Mucosa of descending colon (tissue), 3 donors: ENCODE measurements around the gene COL18A1. TPM values are rescaled to one million over a fixed set of nuclear protein-coding genes. Genes with fewer than 3 reads are reported as not detected.

Source experiments
- ATAC-seq: fragments of 200-7000 bp; cut with Tn5 transposase; one replicate; pipeline ENCODE4 v1.9.1; 2020; ENCODE audit warnings: mild to moderate bottlenecking, moderate library complexity
- DNase-seq, 3 donors: peaks; one replicate each; pipeline ENCODE4 v3.0.0-alpha.2; 2020
- H3K36me3 ChIP-seq: fragments of 200-600 bp; one replicate; pipeline ENCODE4 v1.8.0; 2021; ENCODE audit warnings: low read depth, mild to moderate bottlenecking
- H3K4me1 ChIP-seq: fragments of 200-600 bp; one replicate; pipeline ENCODE4 v1.8.0; 2021; ENCODE audit warnings: low read depth, mild to moderate bottlenecking
- H3K4me3 ChIP-seq: fragments of 200-600 bp; one replicate; pipeline ENCODE4 v1.8.0; 2021; ENCODE audit warnings: mild to moderate bottlenecking
- H3K9me3 ChIP-seq: fragments of 200-600 bp; one replicate; pipeline ENCODE4 v1.8.0; 2021; ENCODE audit warnings: mild to moderate bottlenecking
- intact Hi-C, 2 donors: fragments of 100-400 bp; cut with DNase I in 1 of 2; cut with micrococcal nuclease in 1 of 2; formaldehyde crosslinking; loops; one replicate each; pipeline versions ENCODE4 v1.11.0 to v1.11.1; 2022; cut with DNase I, micrococcal nuclease
- total RNA-seq, 3 donors: library from RNA; stranded (reverse); fragmentation: NEBNext Ultra II Directional in 2 of 3; extraction: Animal tissue kit (Norgen Biotek cat#: 25700) in 2 of 3; gene quantifications; one replicate each; pipeline versions ENCODE4 v1.2.1 to v1.2.4, GENCODE V29; 2021 to 2023
- TF ChIP-seq, protein P1 (sequence below): fragments of 200-600 bp; IDR thresholded peaks from one replicate; pipeline ENCODE4 v1.8.0; 2022; ENCODE audit warnings: antibody characterized with exemption, mild to moderate bottlenecking
- donor health status: DM: no; HTN: no; CAD: no; lungs with moderate emphysema.
- donor health status: DM: no; HTN: no; CAD: no.
- donor health status: DM: no; HTN: yes; CAD: no.

The COL18A1 gene
- total RNA-seq, 3 donors from 2014 or later, result 4.6 to 46.9 (median 21.3) TPM

DNA sequence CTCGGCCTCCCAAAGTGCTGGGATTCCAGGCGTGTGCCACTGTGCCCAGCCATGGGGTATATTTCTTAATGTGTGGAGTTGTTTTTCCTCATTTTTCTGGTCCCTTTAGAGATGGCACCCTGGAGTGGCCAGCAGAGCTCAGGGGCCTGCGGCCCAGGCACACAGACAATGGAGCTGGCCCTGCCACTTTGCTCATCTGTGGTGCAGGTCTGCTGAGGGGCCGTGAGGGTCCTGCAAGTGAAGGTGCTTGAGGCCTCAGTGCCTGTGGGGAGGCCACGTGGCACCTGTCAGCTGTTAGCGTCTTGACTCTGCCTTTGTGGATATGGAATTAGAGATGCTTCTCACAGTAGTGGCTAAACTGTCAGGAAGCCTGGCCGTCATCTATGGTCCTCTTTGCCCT, 7.5 kb downstream of the COL18A1 start:
- peak in 1 of 3 donors; percentile 27 for DNase-seq
- TF ChIP-seq, protein P1, sequence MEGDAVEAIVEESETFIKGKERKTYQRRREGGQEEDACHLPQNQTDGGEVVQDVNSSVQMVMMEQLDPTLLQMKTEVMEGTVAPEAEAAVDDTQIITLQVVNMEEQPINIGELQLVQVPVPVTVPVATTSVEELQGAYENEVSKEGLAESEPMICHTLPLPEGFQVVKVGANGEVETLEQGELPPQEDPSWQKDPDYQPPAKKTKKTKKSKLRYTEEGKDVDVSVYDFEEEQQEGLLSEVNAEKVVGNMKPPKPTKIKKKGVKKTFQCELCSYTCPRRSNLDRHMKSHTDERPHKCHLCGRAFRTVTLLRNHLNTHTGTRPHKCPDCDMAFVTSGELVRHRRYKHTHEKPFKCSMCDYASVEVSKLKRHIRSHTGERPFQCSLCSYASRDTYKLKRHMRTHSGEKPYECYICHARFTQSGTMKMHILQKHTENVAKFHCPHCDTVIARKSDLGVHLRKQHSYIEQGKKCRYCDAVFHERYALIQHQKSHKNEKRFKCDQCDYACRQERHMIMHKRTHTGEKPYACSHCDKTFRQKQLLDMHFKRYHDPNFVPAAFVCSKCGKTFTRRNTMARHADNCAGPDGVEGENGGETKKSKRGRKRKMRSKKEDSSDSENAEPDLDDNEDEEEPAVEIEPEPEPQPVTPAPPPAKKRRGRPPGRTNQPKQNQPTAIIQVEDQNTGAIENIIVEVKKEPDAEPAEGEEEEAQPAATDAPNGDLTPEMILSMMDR, result no peak
- Histone ChIP-seq H3K4me1 (no peaks in the 10 kb centered on the region), H3K9me3 (no peaks in the 10 kb centered on the region), H3K4me3 (no peak overlapping the region), H3K36me3 (no peaks in the 10 kb centered on the region)
- ATAC-seq, result no peak
- intact Hi-C loops, result no loop called here

DNA sequence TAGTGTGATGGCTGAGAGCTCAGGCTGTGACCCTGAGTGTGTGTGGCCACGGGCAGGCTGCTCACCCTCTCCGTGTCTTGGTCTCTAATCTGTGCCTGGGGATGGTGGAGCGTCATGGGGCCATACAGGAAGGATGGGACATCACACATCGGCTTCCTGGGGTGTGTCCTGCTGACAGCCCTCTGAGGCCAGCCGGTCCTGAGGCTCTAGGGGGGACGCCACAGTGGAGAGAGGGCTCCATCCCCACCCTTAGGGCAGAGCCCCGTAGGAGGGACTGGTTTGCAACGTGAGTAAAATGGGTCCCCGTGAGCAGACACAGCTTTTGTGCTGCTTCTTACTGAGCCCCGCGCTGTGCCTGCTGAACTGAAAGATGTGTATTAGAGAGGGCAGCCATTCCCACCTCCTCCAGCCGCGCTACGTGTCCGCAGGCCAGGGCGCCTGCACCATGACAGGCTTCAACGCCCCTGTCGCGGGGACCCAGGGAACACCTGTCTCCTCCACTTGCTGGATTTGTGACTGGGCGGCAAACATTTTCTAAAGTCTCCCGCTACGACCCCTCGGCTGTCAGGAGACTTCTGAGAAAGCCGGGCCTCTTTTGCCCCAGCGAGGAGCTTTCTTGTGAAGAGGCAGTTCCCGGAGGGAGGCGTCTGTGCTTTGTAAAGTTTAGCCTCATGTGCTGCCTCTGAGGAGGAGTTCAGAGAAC, 8.1 kb downstream of the COL18A1 start:
- peak in 2 of 3 donors; percentile 16 to 42 for DNase-seq
- Histone ChIP-seq H3K9me3 (no peaks in the 10 kb centered on the region), H3K36me3 (no peaks in the 10 kb centered on the region), H3K4me3 (no peak overlapping the region), H3K4me1 (no peaks in the 10 kb centered on the region)
- intact Hi-C loops, result no loop called here
- TF ChIP-seq, protein P1, result no peak
- no peak for ATAC-seq

DNA sequence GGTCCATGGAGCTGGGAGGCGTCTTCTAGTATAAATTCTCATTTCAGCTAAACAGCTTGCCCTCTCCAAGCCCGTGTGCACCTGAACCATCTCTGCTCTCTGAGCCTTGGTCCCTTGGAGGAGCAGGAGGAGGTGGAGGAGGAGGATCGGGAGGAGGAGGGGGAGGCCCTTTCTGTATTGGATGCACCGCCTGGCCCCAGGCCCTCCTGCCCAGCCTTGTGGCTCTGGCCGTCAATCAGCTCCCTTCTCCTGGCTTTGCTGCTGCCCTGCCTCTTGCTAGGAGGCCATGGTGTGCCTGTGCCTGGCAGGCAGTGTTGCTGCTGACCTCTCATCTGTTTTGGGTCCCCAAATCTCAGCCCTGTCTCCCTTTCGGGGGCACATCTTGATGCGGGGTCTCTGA, 9.0 kb downstream of the COL18A1 start:
- Histone ChIP-seq H3K4me3 (no peak overlapping the region), H3K36me3 (no peaks in the 10 kb centered on the region), H3K9me3 (no peaks in the 10 kb centered on the region), H3K4me1 (no peaks in the 10 kb centered on the region)
- DNase-seq (peak in 2 of 3 donors; percentile 8 to 15), ATAC-seq (no peak)
- intact Hi-C loops, result no loop called here
- TF ChIP-seq, protein P1, result no peak

DNA sequence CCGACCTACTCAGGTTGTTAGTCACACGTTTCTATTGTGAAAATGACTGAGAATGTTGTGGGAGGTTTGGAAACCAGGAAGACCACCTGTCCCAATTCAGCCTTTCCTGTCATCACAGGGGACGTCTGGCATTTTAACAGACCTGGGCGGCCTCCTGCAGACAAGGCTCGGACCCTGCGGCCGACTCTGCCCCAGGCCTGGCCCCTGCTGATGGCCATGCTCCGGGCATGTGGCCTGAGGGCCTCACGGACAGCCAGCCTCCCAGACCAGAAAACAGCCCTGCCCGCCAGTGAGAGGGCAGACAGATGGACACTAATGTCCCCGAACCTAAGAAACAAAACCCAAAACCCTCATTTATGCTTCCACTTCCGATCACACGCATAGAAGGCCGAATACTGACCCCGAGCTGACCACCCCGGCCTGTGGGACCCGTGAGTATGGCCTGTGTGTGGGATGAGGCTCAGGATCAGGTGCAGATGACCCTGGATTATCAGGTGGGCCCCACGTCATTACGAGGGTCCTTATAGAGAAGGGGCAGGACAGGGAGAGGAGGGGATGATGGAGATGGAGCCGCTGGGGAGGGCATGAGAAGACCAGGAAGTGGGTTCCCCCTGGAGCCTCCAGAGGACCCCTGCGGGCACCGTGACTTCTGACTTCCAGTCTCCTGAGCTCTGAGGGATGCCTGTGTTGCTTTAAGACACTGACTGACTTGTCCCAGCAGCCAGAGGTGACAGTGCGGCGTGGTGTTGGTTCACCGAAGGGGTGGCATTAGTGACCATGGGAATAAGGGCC, 9.6 kb downstream of the COL18A1 start:
- no peaks in the 10 kb centered on the region for H3K9me3 ChIP-seq
- H3K4me3 ChIP-seq, result no peak overlapping the region
- ATAC-seq, result no peak
- no peaks in the 10 kb centered on the region for H3K36me3 ChIP-seq
- intact Hi-C loops, result no loop called here
- TF ChIP-seq, protein P1, result no peak
- DNase-seq, result peak in 2 of 3 donors; percentile 16 to 22
- no peaks in the 10 kb centered on the region for H3K4me1 ChIP-seq

DNA sequence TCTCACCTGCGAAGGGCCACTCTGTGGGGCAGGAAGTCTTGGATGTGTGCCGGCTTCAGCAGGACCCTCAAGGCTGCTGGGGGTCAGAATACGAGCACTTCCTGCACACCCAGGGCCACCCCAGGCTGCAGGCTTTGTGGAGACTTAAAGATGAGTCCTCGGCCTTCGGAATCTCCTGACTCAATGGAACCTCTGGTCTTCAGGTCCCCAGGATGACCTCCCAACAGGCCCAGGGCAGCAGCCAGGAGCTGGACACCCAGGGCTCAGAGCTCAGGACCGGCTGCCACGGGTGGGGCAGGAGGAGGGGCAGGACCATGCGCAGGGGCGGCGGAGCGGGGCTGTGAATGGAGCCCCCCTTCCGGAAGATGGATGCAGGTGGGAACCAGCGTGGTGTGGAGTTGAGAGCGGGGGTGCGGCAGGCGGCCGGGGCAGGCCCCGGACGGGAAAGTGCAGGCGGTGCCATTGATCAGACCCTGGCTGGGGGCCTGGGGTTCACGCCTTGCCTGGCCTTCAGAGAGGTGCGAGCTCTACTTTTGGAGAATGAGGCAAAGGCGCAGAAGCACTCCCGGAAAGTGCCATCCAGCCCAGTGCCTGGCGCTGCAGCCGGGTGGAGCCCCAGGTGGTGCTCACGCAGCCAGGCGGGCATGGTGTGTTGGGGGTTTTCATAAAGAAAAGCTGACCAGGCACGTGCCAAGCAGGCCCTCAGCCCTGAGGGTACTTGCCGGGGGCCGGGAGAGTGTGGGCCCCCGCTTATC, 10.4 kb downstream of the COL18A1 start:
- Histone ChIP-seq H3K36me3 (no peaks in the 10 kb centered on the region), H3K9me3 (no peaks in the 10 kb centered on the region), H3K4me1 (no peaks in the 10 kb centered on the region), H3K4me3 (no peak overlapping the region)
- intact Hi-C loops, result no loop called here
- DNase-seq, result peak in 2 of 3 donors; percentile 12 to 40
- TF ChIP-seq, protein P1, result no peak
- no peak for ATAC-seq
